GM12878 (cell line): ENCODE measurements around the gene EPHA5. TPM values are rescaled to one million over a fixed set of nuclear protein-coding genes. Genes with fewer than 3 reads are reported as not detected.

Source experiments
- ATAC-seq: fragments of 200-7000 bp; cut with Tn5 transposase; 3 replicates; pipeline ENCODE4 v1.9.1; 2020; ENCODE audit warnings: mild to moderate bottlenecking, moderate library complexity
- BruUV-seq: library from RNA; stranded (reverse); fragments of 400-500 nt; replicated peaks from 2 replicates; lab custom pipeline; 2021; lab: Mats Ljungman, UMichigan
- CTCF ChIA-PET: fragments of 300-600 bp; sonication (Branson Sonifier 250); formaldehyde crosslinking; extraction: SDS; loops from one replicate; lab custom pipeline; 2021; ENCODE audit warnings: inconsistent platforms; lab: Yijun Ruan, JAX
- POLR2A ChIA-PET: fragments of 350-600 bp; formaldehyde crosslinking; extraction: SDS; loops from one replicate; lab custom pipeline; 2021; ENCODE audit warnings: inconsistent platforms; lab: Charles Lee
- RAD21 ChIA-PET: fragments of 300-600 bp; sonication (Branson Sonifier 250); formaldehyde crosslinking; loops from one replicate; lab custom pipeline; 2023; ENCODE audit warnings: antibody characterized with exemption; ENCODE audit not compliant: unreplicated experiment; lab: Charles Lee
- SMC1A ChIA-PET: fragments of 300-600 bp; sonication (Branson Sonifier 250); formaldehyde crosslinking; loops from one replicate; lab custom pipeline; 2023; ENCODE audit not compliant: unreplicated experiment, uncharacterized antibody; lab: Charles Lee
- DNase-seq: peaks from one replicate; pipeline ENCODE4 v3.0.0-alpha.2; 2011; ENCODE audit warnings: low read depth, low spot score
- FAIRE-seq: peaks from 3 replicates; lab custom pipeline; 2011; peaks lifted over from hg19 to GRCh38; lab: Jason Lieb, UNC
- H2AFZ ChIP-seq: 2 replicates; pipeline ENCODE4 v1.6.0; 2011; ENCODE audit warnings: low read depth, low read length, control low read depth; ENCODE audit not compliant: control insufficient read depth
- H3K27ac ChIP-seq: 2 replicates; pipeline ENCODE4 v1.5.1; 2011; ENCODE audit warnings: control low read depth; ENCODE audit not compliant: control insufficient read depth, insufficient read depth
- H3K27me3 ChIP-seq, 2 experiments: replicated peaks in 1 of 2; 2 replicates each; pipeline versions ENCODE4 v1.6.0 to v1.6.1; 2011; ENCODE audit warnings: low read length in 1 of 2; ENCODE audit not compliant: control insufficient read depth in 2 of 2, insufficient read depth in 2 of 2
- H3K36me3 ChIP-seq, 2 experiments: 2 replicates each; pipeline ENCODE4 v1.5.1; 2011; ENCODE audit warnings: low read length in 1 of 2; ENCODE audit not compliant: control insufficient read depth in 2 of 2, insufficient read depth in 2 of 2
- H3K4me1 ChIP-seq: 2 replicates; pipeline ENCODE4 v1.6.1; 2011; ENCODE audit warnings: mild to moderate bottlenecking, low read length, moderate library complexity, mixed read lengths; ENCODE audit not compliant: control insufficient read depth, insufficient read depth
- H3K4me2 ChIP-seq: 2 replicates; pipeline ENCODE4 v1.6.0; 2011; ENCODE audit warnings: control low read depth; ENCODE audit not compliant: control insufficient read depth, insufficient read depth
- H3K4me3 ChIP-seq: fragments of 200-600 bp; sonication (generic); 2 replicates; pipeline ENCODE4 v1.5.1; 2016
- H3K79me2 ChIP-seq: 2 replicates; pipeline ENCODE4 v1.6.0; 2011; ENCODE audit warnings: low read length; ENCODE audit not compliant: control insufficient read depth, insufficient read depth
- H3K9ac ChIP-seq: 2 replicates; pipeline ENCODE4 v1.8.0; 2011; ENCODE audit warnings: low read length, control low read depth, mixed read lengths; ENCODE audit not compliant: control insufficient read depth, insufficient read depth
- H3K9me3 ChIP-seq: replicated peaks from 3 replicates; pipeline ENCODE4 v1.5.1; 2011; ENCODE audit warnings: mild to moderate bottlenecking, low read length; ENCODE audit not compliant: control insufficient read depth, insufficient read depth
- H4K20me1 ChIP-seq: 2 replicates; pipeline ENCODE4 v1.6.0; 2011; ENCODE audit not compliant: control insufficient read depth, insufficient read depth
- ASH2L ChIP-seq: fragments of 300-600, 200-600 bp; sonication (generic); IDR thresholded peaks from 2 replicates; pipeline ENCODE4 v1.6.1; 2017; ENCODE audit warnings: low read depth, mild to moderate bottlenecking, borderline replicate concordance
- ATF7 ChIP-seq: fragments of 450-650 bp; IDR thresholded peaks from 2 replicates; pipeline ENCODE4 v1.6.1; 2016; ENCODE audit warnings: low read depth, mild to moderate bottlenecking
- EED ChIP-seq: sonication (generic); IDR thresholded peaks from 2 replicates; pipeline ENCODE4 v1.6.1; 2016; ENCODE audit warnings: antibody characterized with exemption, low read depth
- GATAD2B ChIP-seq: fragments of 450-650 bp; conservative IDR thresholded peaks from 2 replicates; pipeline ENCODE4 v1.6.1; 2017; ENCODE audit warnings: low read depth, mild to moderate bottlenecking, moderate library complexity
- IKZF1 ChIP-seq: fragments of 450-650 bp; conservative IDR thresholded peaks from 2 replicates; pipeline ENCODE4 v1.6.1; 2017; ENCODE audit warnings: antibody characterized with exemption, mild to moderate bottlenecking
- IRF4 ChIP-seq: IDR thresholded peaks from 2 replicates; pipeline ENCODE4 v1.6.1; 2011; ENCODE audit warnings: low read depth, low read length
- KAT2A ChIP-seq: conservative IDR thresholded peaks from 2 replicates; pipeline ENCODE4 v1.6.1; 2011; ENCODE audit warnings: low read depth, low read length; ENCODE audit not compliant: control insufficient read depth
- KDM1A ChIP-seq: fragments of 200-600 bp; sonication (generic); IDR thresholded peaks from 2 replicates; pipeline ENCODE4 v1.6.1; 2016; ENCODE audit warnings: borderline replicate concordance
- NFIC ChIP-seq: IDR thresholded peaks from 2 replicates; pipeline ENCODE4 v1.6.1; 2012; ENCODE audit warnings: low read depth, mild to moderate bottlenecking, inconsistent platforms, low read length, moderate library complexity
- NRF1 ChIP-seq: conservative IDR thresholded peaks from 2 replicates; pipeline ENCODE4 v1.6.1; 2011; ENCODE audit warnings: mild to moderate bottlenecking, low read depth, low read length, improper control_type of control experiment
- PAX8 ChIP-seq: fragments of 450-650 bp; IDR thresholded peaks from 2 replicates; pipeline ENCODE4 v1.6.1; 2017; ENCODE audit warnings: mild to moderate bottlenecking, moderate library complexity
- POLR2A ChIP-seq: IDR thresholded peaks from 2 replicates; pipeline ENCODE4 v1.6.1; 2011; ENCODE audit warnings: low read depth, mild to moderate bottlenecking, low read length
- POU2F2 ChIP-seq: IDR thresholded peaks from 3 replicates; pipeline ENCODE4 v1.6.1; 2011; ENCODE audit warnings: low read depth, mild to moderate bottlenecking, low read length, borderline replicate concordance
- SPI1 ChIP-seq: IDR thresholded peaks from 2 replicates; pipeline ENCODE4 v1.6.1; 2011; ENCODE audit warnings: low read depth, mild to moderate bottlenecking, low read length, moderate library complexity, borderline replicate concordance; ENCODE audit not compliant: insufficient read depth
- STAT1 ChIP-seq: fragments of 450-650 bp; conservative IDR thresholded peaks from 2 replicates; pipeline ENCODE4 v1.6.1; 2014; ENCODE audit warnings: antibody characterized with exemption, mild to moderate bottlenecking
- YY1 ChIP-seq: IDR thresholded peaks from 2 replicates; pipeline ENCODE4 v1.6.1; 2011; ENCODE audit warnings: low read depth, mild to moderate bottlenecking, low read length
- ZNF207 ChIP-seq: fragments of 450-650 bp; IDR thresholded peaks from 2 replicates; pipeline ENCODE4 v1.6.1; 2014; ENCODE audit warnings: antibody characterized with exemption, mild to moderate bottlenecking, borderline replicate concordance
- WGBS: methylation state at CpG from one replicate; pipeline ENCODE4 v1.1.6; 2016; ENCODE audit warnings: low lambda C conversion rate; ENCODE audit not compliant: insufficient replicate concordance, insufficient coverage; ENCODE audit errors: missing lambda C conversion rate; 5-methylcytosine and 5-hydroxymethylcytosine counted together
- in situ Hi-C: fragments of 300-500 bp; cut with MboI; formaldehyde crosslinking; loops from 9 replicates; pipeline ENCODE4 v1.14.3; 2018; ENCODE audit warnings: mixed read lengths
- intact Hi-C: fragments of 100-400 bp; cut with micrococcal nuclease; formaldehyde crosslinking; loops from one replicate; pipeline ENCODE4 v1.14.2; 2022; ENCODE audit not compliant: unreplicated experiment
- polyA plus RNA-seq, 11 experiments: library from polyadenylated mRNA; depleted of rRNA in 4 of 11; unstranded in 6 of 11; stranded (reverse) in 5 of 11; fragments of >200 nt; fragmentation: Nextera tagmentation in 4 of 11; fragmentation: Illumina TruSeq in 1 of 11; extraction: Ambion mirVana in 4 of 11; extraction: Trizol in 1 of 11; gene quantifications; 1 replicate in 1 of 11; 2 replicates in 10 of 11; pipeline versions ENCODE4 v1.2.1 to v1.2.3, GENCODE V29; 2011 to 2016; ENCODE audit warnings: inconsistent platforms in 2 of 11, missing spikeins in 2 of 11, low read depth in 1 of 11
- total RNA-seq, 4 experiments: library from RNA; depleted of rRNA in 3 of 4; stranded (reverse); fragments of >200 nt in 3 of 4; fragmentation: Illumina TruSeq in 1 of 4; extraction: Trizol in 1 of 4; gene quantifications; 2 replicates each; pipeline versions ENCODE4 v1.2.1 to v1.2.3, GENCODE V29; 2013 to 2021
- TF ChIP-seq, protein P1 (sequence below): fragments of 450-650 bp; IDR thresholded peaks from 2 replicates; pipeline ENCODE4 v1.6.1; 2018; ENCODE audit warnings: borderline replicate concordance, mild to moderate bottlenecking; ENCODE audit not compliant: partially characterized antibody
- TF ChIP-seq, protein P2 (sequence below): IDR thresholded peaks from 2 replicates; pipeline ENCODE4 v1.6.1; 2012; ENCODE audit warnings: low read depth, low read length, improper control_type of control experiment
- TF ChIP-seq, protein P3 (sequence below): fragments of 450-650 bp; IDR thresholded peaks from 2 replicates; pipeline ENCODE4 v1.6.1; 2016; ENCODE audit warnings: mild to moderate bottlenecking, moderate library complexity, borderline replicate concordance

The EPHA5 gene
- total and polyA plus RNA-seq, 10 of the 15 experiments (the other 5 are each of a cell fraction or from before 2014, with no cell fraction given), result not detected

DNA sequence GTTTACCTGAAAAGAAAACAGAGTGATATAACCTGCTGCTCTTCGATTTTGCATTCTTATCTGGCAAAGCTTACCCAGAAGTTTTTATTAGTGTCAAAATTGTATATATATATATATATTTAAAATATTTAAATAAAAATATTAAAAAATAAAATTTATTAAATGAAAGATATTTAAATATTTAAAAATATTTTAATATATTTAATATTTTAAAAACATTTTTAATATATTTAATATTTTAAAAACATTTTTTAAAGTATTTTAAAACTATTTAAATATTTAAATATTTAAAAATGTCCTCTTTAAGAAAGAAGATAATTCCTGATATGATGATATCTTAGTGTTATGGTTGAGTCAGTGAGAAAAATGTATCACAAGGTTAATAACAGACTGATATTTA lies 317.2 kb downstream of the EPHA5 start:
- no peaks in the 10 kb centered on the region for H3K9me3 ChIP-seq
- H3K79me2 ChIP-seq, result no peaks in the 10 kb centered on the region
- H3K27me3 ChIP-seq, result no peaks in the 10 kb centered on the region
- no peak overlapping the region for H3K9ac ChIP-seq
- no peak overlapping the region for H3K4me2 ChIP-seq
- in situ Hi-C loops, result no loop called here
- no peak for ATAC-seq
- no peak overlapping the region for H3K4me3 ChIP-seq
- H3K27ac ChIP-seq, result no peak overlapping the region
- intact Hi-C loops, result no loop called here
- H4K20me1 ChIP-seq, result no peaks in the 10 kb centered on the region
- H3K36me3 ChIP-seq, result no peaks in the 10 kb centered on the region
- no peak overlapping the region for H2AFZ ChIP-seq
- TF ChIP-seq, protein P1, sequence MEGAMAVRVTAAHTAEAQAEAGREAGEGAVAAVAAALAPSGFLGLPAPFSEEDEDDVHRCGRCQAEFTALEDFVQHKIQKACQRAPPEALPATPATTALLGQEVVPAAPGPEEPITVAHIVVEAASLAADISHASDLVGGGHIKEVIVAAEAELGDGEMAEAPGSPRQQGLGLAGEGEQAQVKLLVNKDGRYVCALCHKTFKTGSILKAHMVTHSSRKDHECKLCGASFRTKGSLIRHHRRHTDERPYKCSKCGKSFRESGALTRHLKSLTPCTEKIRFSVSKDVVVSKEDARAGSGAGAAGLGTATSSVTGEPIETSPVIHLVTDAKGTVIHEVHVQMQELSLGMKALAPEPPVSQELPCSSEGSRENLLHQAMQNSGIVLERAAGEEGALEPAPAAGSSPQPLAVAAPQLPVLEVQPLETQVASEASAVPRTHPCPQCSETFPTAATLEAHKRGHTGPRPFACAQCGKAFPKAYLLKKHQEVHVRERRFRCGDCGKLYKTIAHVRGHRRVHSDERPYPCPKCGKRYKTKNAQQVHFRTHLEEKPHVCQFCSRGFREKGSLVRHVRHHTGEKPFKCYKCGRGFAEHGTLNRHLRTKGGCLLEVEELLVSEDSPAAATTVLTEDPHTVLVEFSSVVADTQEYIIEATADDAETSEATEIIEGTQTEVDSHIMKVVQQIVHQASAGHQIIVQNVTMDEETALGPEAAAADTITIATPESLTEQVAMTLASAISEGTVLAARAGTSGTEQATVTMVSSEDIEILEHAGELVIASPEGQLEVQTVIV, result no peak
- no peak for TF ChIP-seq EED
- TF ChIP-seq KAT2A, result no peak
- TF ChIP-seq, protein P2, sequence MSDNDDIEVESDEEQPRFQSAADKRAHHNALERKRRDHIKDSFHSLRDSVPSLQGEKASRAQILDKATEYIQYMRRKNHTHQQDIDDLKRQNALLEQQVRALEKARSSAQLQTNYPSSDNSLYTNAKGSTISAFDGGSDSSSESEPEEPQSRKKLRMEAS, result no peak
- TF ChIP-seq IKZF1, result no peak
- TF ChIP-seq NRF1, result no peak
- TF ChIP-seq YY1, result no peak
- TF ChIP-seq, protein P3, sequence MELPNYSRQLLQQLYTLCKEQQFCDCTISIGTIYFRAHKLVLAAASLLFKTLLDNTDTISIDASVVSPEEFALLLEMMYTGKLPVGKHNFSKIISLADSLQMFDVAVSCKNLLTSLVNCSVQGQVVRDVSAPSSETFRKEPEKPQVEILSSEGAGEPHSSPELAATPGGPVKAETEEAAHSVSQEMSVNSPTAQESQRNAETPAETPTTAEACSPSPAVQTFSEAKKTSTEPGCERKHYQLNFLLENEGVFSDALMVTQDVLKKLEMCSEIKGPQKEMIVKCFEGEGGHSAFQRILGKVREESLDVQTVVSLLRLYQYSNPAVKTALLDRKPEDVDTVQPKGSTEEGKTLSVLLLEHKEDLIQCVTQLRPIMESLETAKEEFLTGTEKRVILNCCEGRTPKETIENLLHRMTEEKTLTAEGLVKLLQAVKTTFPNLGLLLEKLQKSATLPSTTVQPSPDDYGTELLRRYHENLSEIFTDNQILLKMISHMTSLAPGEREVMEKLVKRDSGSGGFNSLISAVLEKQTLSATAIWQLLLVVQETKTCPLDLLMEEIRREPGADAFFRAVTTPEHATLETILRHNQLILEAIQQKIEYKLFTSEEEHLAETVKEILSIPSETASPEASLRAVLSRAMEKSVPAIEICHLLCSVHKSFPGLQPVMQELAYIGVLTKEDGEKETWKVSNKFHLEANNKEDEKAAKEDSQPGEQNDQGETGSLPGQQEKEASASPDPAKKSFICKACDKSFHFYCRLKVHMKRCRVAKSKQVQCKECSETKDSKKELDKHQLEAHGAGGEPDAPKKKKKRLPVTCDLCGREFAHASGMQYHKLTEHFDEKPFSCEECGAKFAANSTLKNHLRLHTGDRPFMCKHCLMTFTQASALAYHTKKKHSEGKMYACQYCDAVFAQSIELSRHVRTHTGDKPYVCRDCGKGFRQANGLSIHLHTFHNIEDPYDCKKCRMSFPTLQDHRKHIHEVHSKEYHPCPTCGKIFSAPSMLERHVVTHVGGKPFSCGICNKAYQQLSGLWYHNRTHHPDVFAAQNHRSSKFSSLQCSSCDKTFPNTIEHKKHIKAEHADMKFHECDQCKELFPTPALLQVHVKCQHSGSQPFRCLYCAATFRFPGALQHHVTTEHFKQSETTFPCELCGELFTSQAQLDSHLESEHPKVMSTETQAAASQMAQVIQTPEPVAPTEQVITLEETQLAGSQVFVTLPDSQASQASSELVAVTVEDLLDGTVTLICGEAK, result no peak
- TF ChIP-seq GATAD2B, result no peak
- TF ChIP-seq ZNF207, result no peak
- no peak for TF ChIP-seq POLR2A
- TF ChIP-seq IRF4, result no peak
- TF ChIP-seq ATF7, result no peak
- TF ChIP-seq KDM1A, result no peak
- no peak for TF ChIP-seq SPI1
- TF ChIP-seq ASH2L, result no peak
- no peak for TF ChIP-seq POU2F2
- TF ChIP-seq NFIC, result no peak
- no peak for TF ChIP-seq STAT1
- no peak for TF ChIP-seq PAX8
- no peaks in the 10 kb centered on the region for H3K4me1 ChIP-seq
- FAIRE-seq, result no peak
- 0% methylated on average over 1 of the region's 1 CpG for WGBS
- BruUV-seq, result no TSS peak
- POLR2A ChIA-PET, result no interaction called here
- CTCF ChIA-PET, result no interaction called here
- SMC1A ChIA-PET, result no interaction called here
- DNase-seq, result no peak
- RAD21 ChIA-PET, result no interaction called here
